Stimulated activated CD4-positive, alpha-beta T cell treated with anti-CD3 and anti-CD28 coated beads, Interleukin-1b, Interleukin-23, amount 100 ng/mL, for 24 hours (primary cell): ENCODE results near the gene STPG1.
A peak's percentile ranks its signal among the peaks of the same experiment; 100 is the strongest.

Experiments used
- DNase-seq, 4 experiments: peaks; one replicate each; pipeline ENCODE4 v3.0.0-alpha.2; 2020; ENCODE audit warnings: low read depth in 4 of 4, low spot score in 1 of 4

STPG1 gene

GRCh38 chr1:24426744-24427544 is 13.4 kb upstream of the STPG1 start:
- no peak for DNase-seq

DNA sequence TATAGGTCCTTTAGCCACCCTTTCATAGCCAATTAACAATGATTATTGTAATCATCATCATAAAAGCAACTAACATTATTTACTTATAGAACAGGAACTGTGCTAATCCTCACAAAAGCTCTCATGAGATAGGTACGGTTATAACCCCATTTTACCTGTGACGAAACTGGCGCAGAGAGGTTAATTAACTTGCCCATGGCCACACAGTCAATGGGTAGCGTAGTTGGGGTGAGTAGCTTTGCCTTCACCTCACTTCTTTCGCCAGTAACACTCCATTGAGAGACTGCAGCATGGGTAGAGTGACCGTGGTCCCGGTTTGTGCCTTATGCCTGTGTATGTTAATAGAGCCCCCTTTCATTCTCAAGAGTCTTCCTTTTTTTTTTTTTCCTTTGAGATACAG is 12.3 kb upstream of the STPG1 start:
- DNase-seq: no peak

- no peak for DNase-seq
Measured at GRCh38 chr1:24425441-24425840, 11.9 kb upstream of the STPG1 start.

GRCh38 chr1:24424990-24425389 is 11.4 kb upstream of the STPG1 start:
- no peak for DNase-seq

GRCh38 chr1:24424207-24424606 is 10.6 kb upstream of the STPG1 start:
- no peak for DNase-seq

DNA sequence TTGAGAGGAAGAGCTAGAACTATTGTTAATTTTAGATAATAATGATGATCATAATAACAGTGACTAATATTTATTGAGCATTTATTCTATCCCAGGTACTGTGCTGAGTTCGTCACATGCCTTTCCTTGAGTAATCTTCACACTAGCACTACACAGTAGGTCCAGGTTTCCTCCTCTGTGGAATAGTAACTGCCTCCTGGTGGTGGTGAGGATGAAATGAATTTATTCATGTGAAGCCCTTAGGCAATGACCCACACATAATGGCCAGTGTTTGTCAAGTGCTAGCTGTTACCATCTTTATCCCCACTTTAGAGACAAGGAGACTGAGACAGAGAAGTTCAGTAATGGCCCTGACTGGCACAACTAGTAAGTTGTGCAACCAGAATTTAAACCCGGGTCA is 7.9 kb upstream of the STPG1 start:
- no peak for DNase-seq

- DNase-seq: no peak
Measured at GRCh38 chr1:24420547-24420946, 7.0 kb upstream of the STPG1 start.

DNA sequence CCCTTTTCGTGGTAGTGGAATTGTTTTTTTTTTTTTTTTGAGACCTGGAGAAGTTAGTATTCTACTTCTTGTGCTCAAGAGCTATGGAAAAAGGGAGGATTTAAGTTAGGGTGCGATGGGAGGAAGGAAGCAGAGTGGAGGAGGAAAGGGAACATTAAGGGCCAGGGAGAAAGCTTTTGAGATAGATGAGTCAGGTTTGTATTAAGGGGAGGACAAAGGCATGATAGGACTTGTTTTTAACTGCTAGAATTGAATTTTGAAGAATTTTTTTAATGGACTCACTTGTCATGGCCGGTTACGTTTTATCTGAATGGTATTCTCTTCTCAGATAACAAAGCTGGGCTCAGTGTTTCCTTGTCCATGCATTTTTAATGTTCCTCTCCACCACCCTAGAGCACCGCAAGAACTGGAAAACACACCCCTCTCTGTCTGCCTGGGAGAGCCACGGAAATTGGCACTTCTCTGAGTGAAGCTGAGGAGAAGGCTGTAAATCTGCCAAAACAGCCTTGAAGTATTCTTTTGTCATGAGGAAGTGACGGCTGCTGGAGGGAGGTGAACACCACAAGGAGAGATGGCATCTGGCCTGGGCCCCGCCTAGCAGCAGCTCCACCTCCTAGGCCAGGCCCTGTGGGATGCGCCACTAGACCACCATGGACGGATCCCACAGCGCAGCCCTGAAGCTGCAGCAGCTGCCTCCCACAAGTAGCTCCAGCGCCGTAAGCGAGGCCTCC is 5.5 kb upstream of the STPG1 start:
- DNase-seq: no peak

- DNase-seq: no peak
Measured at GRCh38 chr1:24417681-24418080, 4.1 kb upstream of the STPG1 start.

GRCh38 chr1:24416666-24417391 is 3.2 kb upstream of the STPG1 start:
- no peak for DNase-seq

DNA sequence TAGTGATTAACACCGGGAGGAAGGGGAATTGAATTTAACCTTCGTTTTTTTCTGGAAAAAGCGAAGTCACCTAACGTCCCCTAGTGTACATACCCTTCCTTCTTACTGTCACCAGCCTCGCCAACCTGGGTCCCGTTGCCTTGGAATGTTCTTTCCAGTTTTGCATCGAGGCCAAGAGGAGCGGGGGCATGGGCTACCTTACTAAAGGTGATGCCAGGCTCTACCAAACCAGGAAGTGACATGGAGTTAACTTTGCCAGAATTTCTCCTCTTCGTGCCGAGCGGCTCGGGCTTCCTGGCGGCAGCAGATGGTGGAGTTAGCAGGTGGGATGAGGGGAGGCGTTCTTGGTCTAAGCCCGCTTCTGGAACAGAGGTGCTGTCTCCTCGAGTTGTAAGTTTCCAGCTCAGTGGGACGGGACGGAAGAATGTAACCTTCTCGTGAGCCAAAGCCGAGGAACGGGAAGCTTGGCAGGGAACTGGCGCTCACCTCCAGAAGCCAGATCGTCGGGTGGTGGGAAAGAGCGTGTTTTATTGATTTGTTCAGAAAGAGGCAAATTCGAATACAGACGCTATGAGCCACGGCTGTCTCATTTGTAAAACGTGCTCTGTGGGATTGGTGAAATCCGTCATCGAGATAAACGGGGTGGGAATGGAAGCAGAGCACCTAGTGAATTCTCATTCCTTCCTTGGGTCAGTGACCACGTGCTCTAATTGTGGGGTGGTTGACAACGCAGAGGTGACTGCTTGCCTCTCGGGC is 2.5 kb upstream of the STPG1 start:
- DNase-seq: no peak

DNA sequence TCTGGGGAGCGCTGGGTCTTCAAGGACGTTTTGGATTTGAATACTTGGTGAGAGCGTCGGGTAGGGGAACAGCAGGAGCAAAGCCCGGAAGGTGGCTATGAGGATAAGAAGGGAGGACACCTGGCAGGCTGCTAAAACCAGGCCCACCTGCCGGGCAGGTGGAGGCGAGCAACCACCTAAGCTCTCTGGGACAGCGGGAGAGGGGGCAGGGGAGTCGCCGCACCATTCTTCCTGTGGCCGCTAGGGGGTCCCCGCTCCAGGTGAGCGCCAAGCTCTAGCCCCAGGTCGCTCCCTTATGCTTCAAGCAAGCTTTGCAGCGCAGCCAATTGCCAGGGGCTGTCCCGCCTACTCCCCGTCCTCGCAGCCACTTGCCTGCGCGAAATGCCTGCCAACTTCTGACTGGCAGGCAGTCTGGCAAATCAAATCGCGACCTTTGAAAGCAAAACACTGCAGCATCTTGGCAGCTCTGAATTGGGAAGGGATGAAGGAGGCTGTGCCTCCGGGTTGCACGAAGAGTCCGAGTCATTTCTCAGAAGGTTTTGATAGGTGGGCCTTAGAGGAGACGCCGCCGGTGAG is 1.8 kb upstream of the STPG1 start, which contains the start of gene NIPAL3:
NIPAL3 (plus strand) TSS at position 469 of the 576 bp plus-strand sequence. CDS start 3,746 bp downstream, outside the sequence.
- DNase-seq: peak; percentile 88 to 97 (median 92)

DNA sequence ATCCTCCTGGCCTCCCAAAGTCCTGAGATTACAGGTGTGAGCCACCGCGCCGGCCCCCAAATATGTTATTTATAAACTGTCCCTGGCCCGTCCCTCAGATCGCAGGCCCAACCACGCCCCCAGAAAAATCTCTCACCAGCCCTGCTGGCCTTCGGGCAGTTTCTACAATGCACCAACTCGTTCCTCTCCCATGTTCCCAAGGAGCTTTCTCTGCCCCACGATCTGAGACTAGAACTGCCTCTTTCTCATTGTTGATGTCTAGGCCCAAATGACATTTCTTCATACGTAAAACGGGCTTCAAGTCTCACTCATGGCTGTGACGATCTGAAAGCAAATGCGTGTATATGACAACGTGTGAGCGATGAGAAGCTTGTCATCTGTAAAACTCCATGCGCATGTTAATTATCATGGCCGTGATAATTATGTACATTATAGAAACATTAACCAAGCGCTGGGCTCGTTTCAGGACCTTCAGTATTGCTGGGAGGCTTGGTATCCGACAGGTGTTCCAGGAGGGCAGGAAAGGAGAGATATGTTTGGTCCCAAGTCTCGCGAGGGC is 1.3 kb upstream of the STPG1 start:
- DNase-seq: no peak

DNA sequence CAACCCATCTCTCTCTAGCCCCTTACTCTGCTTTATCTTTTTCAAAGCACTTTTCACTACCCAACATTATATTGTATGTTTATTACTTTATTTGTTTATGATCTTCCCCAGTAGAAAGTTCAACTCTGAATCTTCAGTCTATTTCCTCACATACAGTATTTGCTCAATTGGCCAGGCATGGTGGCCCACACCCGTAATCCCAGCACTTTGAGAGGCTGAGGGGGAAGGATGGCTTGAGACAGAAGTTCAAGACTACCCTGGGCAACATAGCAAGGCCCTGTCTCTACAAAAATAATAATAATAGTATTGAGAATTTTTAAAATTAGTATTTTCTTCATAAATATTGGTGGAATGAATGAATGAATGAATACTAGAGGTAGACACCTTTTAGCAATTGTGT is 1.2 kb downstream of the STPG1 start:
- no peak for DNase-seq

DNA sequence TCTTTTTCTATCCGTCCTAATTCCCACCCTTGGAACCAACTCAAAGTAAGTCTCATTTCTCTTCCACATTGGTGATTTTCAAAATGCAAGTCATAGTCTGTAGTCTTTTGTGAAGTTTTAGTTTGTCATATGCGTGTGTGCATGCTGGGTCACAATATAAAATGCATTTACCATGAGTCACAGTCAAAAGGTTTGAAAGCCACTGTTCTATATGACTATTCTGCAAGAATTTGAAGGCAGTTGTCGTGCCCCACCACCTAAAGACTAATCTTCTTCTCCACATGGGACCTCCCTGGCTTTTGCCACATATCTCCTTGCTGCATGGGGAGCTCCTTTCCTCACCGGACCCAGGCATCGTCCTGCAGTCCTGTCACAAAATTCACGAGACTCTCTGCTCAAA is 1.6 kb downstream of the STPG1 start:
- DNase-seq: no peak

GRCh38 chr1:24410750-24411149 is 2.8 kb downstream of the STPG1 start:
- DNase-seq: no peak

DNA sequence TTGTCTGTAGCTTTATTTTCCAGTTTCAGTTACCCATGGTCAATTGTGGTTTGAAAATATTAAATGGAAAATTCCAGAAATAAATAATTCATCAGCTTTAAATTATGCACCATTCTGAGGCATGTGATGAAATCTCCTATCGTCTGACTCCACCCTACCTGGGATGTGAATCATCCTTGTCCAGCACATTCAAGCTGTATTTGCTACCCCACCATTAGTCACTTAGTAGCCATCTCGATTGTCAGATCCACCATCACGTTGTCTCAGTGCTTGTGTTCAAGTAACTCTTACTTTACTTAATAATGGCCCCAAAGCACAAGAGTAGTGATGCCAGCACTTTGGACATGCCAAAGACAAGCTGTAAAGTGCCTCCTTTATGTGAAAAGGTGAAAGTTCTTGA is 4.0 kb downstream of the STPG1 start:
- DNase-seq: no peak

DNA sequence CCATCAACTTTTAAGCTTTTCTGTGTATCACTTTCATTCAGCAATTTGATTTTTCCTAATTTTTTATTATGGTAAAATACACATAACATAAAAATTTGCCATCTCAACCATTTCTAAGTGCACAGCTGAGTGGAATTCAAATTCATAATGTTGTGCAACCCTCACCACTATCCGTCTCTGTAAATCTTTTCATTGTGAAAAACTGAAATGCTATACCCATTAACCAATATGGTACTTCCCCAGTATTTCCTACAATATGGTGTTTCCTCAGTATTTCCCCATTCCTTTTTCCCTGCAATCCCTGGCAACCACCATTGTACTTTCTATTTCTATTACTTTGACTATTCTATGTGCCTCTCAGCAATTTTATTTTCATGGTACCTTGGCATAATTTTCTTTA is 6.8 kb downstream of the STPG1 start:
- DNase-seq: no peak

DNA sequence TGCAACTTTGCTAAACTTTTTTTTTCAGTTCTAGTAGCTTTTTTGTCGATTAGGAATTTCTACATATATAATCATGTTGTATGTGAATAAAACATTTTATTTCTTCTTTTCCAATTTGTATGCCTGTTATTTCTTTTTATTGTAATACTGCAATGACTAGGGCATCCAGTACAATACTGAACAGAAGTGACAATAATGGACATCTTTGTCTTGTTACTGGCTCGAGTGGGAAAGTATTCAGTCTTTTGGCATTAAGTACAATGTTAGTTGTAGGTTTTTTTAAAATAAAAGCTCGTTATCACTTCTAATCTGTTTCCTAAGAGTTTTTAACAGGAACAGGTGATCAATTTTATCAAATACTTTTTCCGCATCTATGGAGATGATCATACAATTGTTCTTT is 9.8 kb downstream of the STPG1 start:
- DNase-seq: no peak

GRCh38 chr1:24400065-24400464 is 13.5 kb downstream of the STPG1 start:
- DNase-seq: no peak
